Right lobe of liver (tissue), 6 donors: Measurements from ENCODE around the gene RIMS4. TPM values are rescaled to one million over a fixed set of nuclear protein-coding genes. Genes with fewer than 3 reads are reported as not detected.

Experiments used
- ATAC-seq, 4 donors: fragments of 200-7000 bp; cut with Tn5 transposase; one replicate each; pipeline ENCODE4 v1.9.1; 2020; ENCODE audit warnings: mild to moderate bottlenecking in 4 of 4, moderate library complexity in 4 of 4
- DNase-seq, 3 donors: peaks; one replicate each; pipeline ENCODE4 v3.0.0-alpha.2; 2020
- H3K27ac ChIP-seq, 3 donors: fragments of 200-600 bp; one replicate each; pipeline ENCODE4 v1.8.0; 2022
- H3K27me3 ChIP-seq, 2 donors: fragments of 200-600 bp; one replicate each; pipeline ENCODE4 v1.8.0; 2022
- H3K36me3 ChIP-seq, 4 donors: fragments of 200-600 bp; sonication (generic) in 1 of 4; one replicate each; pipeline versions ENCODE4 v1.5.1 to v1.8.0; 2017 to 2022; ENCODE audit warnings: control low read depth in 1 of 4
- H3K4me1 ChIP-seq, 4 donors: fragments of 200-600 bp; sonication (generic) in 1 of 4; one replicate each; pipeline versions ENCODE4 v1.5.1 to v1.8.0; 2017 to 2022; ENCODE audit warnings: control low read depth in 1 of 4
- H3K4me3 ChIP-seq, 3 donors: fragments of 200-600 bp; one replicate each; pipeline ENCODE4 v1.8.0; 2022
- H3K9me3 ChIP-seq, 4 donors: fragments of 200-600 bp; sonication (generic) in 1 of 4; one replicate each; pipeline versions ENCODE4 v1.5.1 to v1.8.0; 2017 to 2022; ENCODE audit warnings: control low read depth in 1 of 4
- POLR2A ChIP-seq: fragments of 450-650 bp; IDR thresholded peaks from one replicate; pipeline ENCODE4 v1.6.1; 2017; ENCODE audit warnings: antibody characterized with exemption, mild to moderate bottlenecking
- WGBS: methylation state at CpG from one replicate; pipeline ENCODE4 v1.1.6; 2018; ENCODE audit warnings: low coverage, low lambda C conversion rate; ENCODE audit not compliant: insufficient coverage; ENCODE audit errors: missing lambda C conversion rate; 5-methylcytosine and 5-hydroxymethylcytosine counted together
- intact Hi-C, 2 donors: fragments of 100-400 bp; cut with DNase I; formaldehyde crosslinking; loops; one replicate each; pipeline versions ENCODE4 v1.11.2 to v1.14.1; 2022
- total RNA-seq, 6 experiments: library from RNA; depleted of rRNA in 2 of 6; stranded (reverse); fragments of >200 nt in 2 of 6; fragmentation: NEBNext Ultra II Directional in 3 of 6; extraction: Animal tissue kit (Norgen Biotek cat#: 25700) in 3 of 6; gene quantifications; one replicate each; pipeline versions ENCODE4 v1.1.0 to v1.2.4, GENCODE V29; 2016 to 2023
- TF ChIP-seq, protein P1 (sequence below), 4 donors: fragments of 200-600 bp in 3 of 4; fragments of 450-650 bp in 1 of 4; IDR thresholded peaks; one replicate each; pipeline versions ENCODE4 v1.5.1 to v1.8.0; 2016 to 2022; ENCODE audit warnings: antibody characterized with exemption in 4 of 4, mild to moderate bottlenecking in 2 of 4
- donor health status: DM: no; HTN: yes; CAD: no.
- donor health status: DM: no; HTN: no; CAD: no.
- donor health status: DM: no; HTN: no; CAD: no.
- donor health status: DM: no; HTN: yes; CAD: no.
- donor health status: DM: no; HTN: yes; CAD: no.

RIMS4 gene
- total RNA-seq, 6 experiments from 2014 or later: not detected

DNA sequence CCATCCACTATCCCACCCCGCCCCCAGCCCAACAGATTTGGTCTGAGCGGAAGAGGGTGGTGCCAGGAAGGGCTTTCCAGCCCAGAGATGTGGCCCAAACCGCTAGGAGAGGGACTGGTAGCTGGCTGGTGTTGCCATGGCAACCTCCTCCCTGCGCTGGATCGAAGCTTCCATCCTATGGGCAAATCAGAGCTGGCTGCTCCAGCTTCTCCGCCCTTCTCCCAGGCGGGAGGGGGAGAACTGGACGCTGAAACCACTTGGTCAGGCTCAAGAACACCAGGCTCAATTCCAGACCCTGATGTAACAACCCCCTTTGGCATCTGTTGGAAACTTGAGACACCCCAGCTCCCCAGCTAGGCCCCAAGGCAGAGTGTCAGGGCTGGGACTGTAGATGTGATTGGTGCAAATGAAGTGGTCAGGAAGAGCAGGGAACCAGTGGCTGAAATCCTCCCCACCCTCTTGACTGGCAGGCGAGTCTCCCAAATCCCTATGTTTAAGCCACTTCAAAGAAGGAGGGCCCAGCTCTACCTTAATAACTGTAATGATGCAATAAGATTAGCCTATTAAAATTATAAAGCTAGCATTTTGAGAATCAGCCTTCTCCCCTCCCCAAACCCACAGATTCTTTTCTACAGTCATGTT lies 4.2 kb downstream of the RIMS4 start:
- no peak for ATAC-seq
- 14% methylated on average over 6 of the region's 9 CpGs for WGBS
- H3K27ac ChIP-seq: no peak overlapping the region
- H3K36me3 ChIP-seq: no peaks in the 10 kb centered on the region
- peaks cover 0 to 11% of the 10 kb centered on the region in 2 donors for H3K27me3 ChIP-seq
- TF ChIP-seq, protein P1, sequence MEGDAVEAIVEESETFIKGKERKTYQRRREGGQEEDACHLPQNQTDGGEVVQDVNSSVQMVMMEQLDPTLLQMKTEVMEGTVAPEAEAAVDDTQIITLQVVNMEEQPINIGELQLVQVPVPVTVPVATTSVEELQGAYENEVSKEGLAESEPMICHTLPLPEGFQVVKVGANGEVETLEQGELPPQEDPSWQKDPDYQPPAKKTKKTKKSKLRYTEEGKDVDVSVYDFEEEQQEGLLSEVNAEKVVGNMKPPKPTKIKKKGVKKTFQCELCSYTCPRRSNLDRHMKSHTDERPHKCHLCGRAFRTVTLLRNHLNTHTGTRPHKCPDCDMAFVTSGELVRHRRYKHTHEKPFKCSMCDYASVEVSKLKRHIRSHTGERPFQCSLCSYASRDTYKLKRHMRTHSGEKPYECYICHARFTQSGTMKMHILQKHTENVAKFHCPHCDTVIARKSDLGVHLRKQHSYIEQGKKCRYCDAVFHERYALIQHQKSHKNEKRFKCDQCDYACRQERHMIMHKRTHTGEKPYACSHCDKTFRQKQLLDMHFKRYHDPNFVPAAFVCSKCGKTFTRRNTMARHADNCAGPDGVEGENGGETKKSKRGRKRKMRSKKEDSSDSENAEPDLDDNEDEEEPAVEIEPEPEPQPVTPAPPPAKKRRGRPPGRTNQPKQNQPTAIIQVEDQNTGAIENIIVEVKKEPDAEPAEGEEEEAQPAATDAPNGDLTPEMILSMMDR (IDR thresholded peaks at IDR 0.05): no peak
- no peak for TF ChIP-seq POLR2A
- no peaks in the 10 kb centered on the region for H3K4me1 ChIP-seq
- DNase-seq: no peak
- no peaks in the 10 kb centered on the region for H3K9me3 ChIP-seq
- intact Hi-C loops: no loop called here
- no peak overlapping the region for H3K4me3 ChIP-seq

GRCh38 chr20:44805335-44805978 lies 4.9 kb downstream of the RIMS4 start:
- ATAC-seq: no peak
- H3K36me3 ChIP-seq: no peaks in the 10 kb centered on the region
- TF ChIP-seq, protein P1 (IDR thresholded peaks at IDR 0.05): no peak
- no peak for TF ChIP-seq POLR2A
- WGBS: 43% methylated on average over 3 of the region's 9 CpGs
- no peaks in the 10 kb centered on the region for H3K9me3 ChIP-seq
- H3K27me3 ChIP-seq: peaks cover 0 to 6% of the 10 kb centered on the region in 2 donors
- no peak for DNase-seq
- H3K4me1 ChIP-seq: no peaks in the 10 kb centered on the region
- no peak overlapping the region for H3K4me3 ChIP-seq
- no peak overlapping the region for H3K27ac ChIP-seq
- intact Hi-C loops: no loop called here

GRCh38 chr20:44803383-44803941 lies 6.9 kb downstream of the RIMS4 start:
- no peaks in the 10 kb centered on the region for H3K27me3 ChIP-seq
- DNase-seq: no peak
- no peak for ATAC-seq
- WGBS: 28% methylated on average over 8 of the region's 9 CpGs
- no peak overlapping the region for H3K4me3 ChIP-seq
- H3K27ac ChIP-seq: no peak overlapping the region
- H3K4me1 ChIP-seq: no peaks in the 10 kb centered on the region
- intact Hi-C loops: no loop called here
- no peaks in the 10 kb centered on the region for H3K36me3 ChIP-seq
- TF ChIP-seq, protein P1 (IDR thresholded peaks at IDR 0.05): no peak
- TF ChIP-seq POLR2A: no peak
- no peaks in the 10 kb centered on the region for H3K9me3 ChIP-seq

GRCh38 chr20:44802702-44803101 lies 7.6 kb downstream of the RIMS4 start:
- no peak for DNase-seq
- TF ChIP-seq, protein P1 (IDR thresholded peaks at IDR 0.05): no peak
- no peak for TF ChIP-seq POLR2A

More at GRCh38 chr20:44802702-44803101, 7.6 kb downstream of the RIMS4 start:
- H3K36me3 ChIP-seq: no peaks in the 10 kb centered on the region
- H3K4me3 ChIP-seq: no peak overlapping the region
- H3K27ac ChIP-seq: no peak overlapping the region
- H3K27me3 ChIP-seq: no peaks in the 10 kb centered on the region
- 75% methylated on average over 4 of the region's 4 CpGs for WGBS
- intact Hi-C loops: no loop called here
- no peak for ATAC-seq
- H3K9me3 ChIP-seq: no peaks in the 10 kb centered on the region
- no peaks in the 10 kb centered on the region for H3K4me1 ChIP-seq
